NCI-H2196 (cell line): ENCODE data around the gene CIT.
A peak's percentile ranks its signal among the peaks of the same experiment; 100 is the strongest.

Experiments used
- DNase-seq: peaks from one replicate; lab custom pipeline; 2025; ENCODE audit not compliant: unreplicated experiment; lab: John Stamatoyannopoulos, UW

CIT gene

GRCh38 chr12:119804011-119804641 lies 73.0 kb downstream of the CIT start:
- DNase-seq: peak; percentile 5

GRCh38 chr12:119803381-119803791 lies 73.7 kb downstream of the CIT start:
- no peak for DNase-seq

GRCh38 chr12:119802472-119802871 lies 74.6 kb downstream of the CIT start:
- DNase-seq: no peak

- no peak for DNase-seq
These were observed 80.0 kb downstream of the CIT start for GRCh38 chr12:119797090-119797489.

GRCh38 chr12:119796292-119796691 lies 80.8 kb downstream of the CIT start:
- DNase-seq: no peak

- DNase-seq: no peak
These were observed 85.7 kb downstream of the CIT start for GRCh38 chr12:119791453-119791852.

- no peak for DNase-seq
These were observed 88.3 kb downstream of the CIT start for GRCh38 chr12:119788786-119789185.

GRCh38 chr12:119786539-119786938 lies 90.6 kb downstream of the CIT start:
- no peak for DNase-seq

GRCh38 chr12:119784673-119785072 lies 92.4 kb downstream of the CIT start:
- DNase-seq: no peak

GRCh38 chr12:119783787-119784186 lies 93.3 kb downstream of the CIT start:
- DNase-seq: no peak

- DNase-seq: no peak
These were observed 95.3 kb downstream of the CIT start for GRCh38 chr12:119781804-119782203.

- peak; percentile 57 for DNase-seq
These were observed 96.2 kb downstream of the CIT start for GRCh38 chr12:119780786-119781434.

- no peak for DNase-seq
These were observed 101.7 kb downstream of the CIT start for GRCh38 chr12:119775246-119775895.

GRCh38 chr12:119772431-119772830 lies 104.7 kb downstream of the CIT start:
- no peak for DNase-seq

- DNase-seq: no peak
These were observed 107.0 kb downstream of the CIT start for GRCh38 chr12:119770146-119770545.

- no peak for DNase-seq
These were observed 114.5 kb downstream of the CIT start for GRCh38 chr12:119762619-119763018.

GRCh38 chr12:119758722-119759121 lies 118.4 kb downstream of the CIT start:
- DNase-seq: no peak

GRCh38 chr12:119758234-119758633 lies 118.9 kb downstream of the CIT start:
- DNase-seq: no peak

GRCh38 chr12:119751961-119752360 lies 125.2 kb downstream of the CIT start:
- no peak for DNase-seq

- no peak for DNase-seq
These were observed 127.5 kb downstream of the CIT start for GRCh38 chr12:119749666-119750065.

GRCh38 chr12:119748497-119748896 lies 128.6 kb downstream of the CIT start:
- DNase-seq: no peak

- DNase-seq: no peak
These were observed 131.0 kb downstream of the CIT start for GRCh38 chr12:119746169-119746568.
